Kidney tubule cell (primary cell): Measurements from ENCODE around the gene TREM1.
A peak's percentile ranks its signal among the peaks of the same experiment; 100 is the strongest.

Experiments used
- DNase-seq: peaks from one replicate; pipeline ENCODE4 v3.0.0-alpha.2; 2018; ENCODE audit warnings: low spot score

TREM1 gene

GRCh38 chr6:41286544-41287346 is at the start of gene TREM1:
Gene TREM1 (minus strand): TSS chr6:41286682. CDS start chr6:41286655, 27 bp downstream.
- peak; percentile 40 for DNase-seq

GRCh38 chr6:41335943-41336342 is 49.5 kb upstream of the TREM1 start:
- DNase-seq: no peak

- DNase-seq: no peak
Observed at GRCh38 chr6:41335296-41335695, 48.8 kb upstream of the TREM1 start, which contains the start of gene NCR2. Gene NCR2 (plus strand): TSS chr6:41335608. CDS start chr6:41335877, 269 bp downstream.

GRCh38 chr6:41334482-41335040 is 48.1 kb upstream of the TREM1 start:
- no peak for DNase-seq

GRCh38 chr6:41332842-41333736 is 46.6 kb upstream of the TREM1 start:
- no peak for DNase-seq

GRCh38 chr6:41332241-41332640 is 45.8 kb upstream of the TREM1 start:
- no peak for DNase-seq

GRCh38 chr6:41331401-41332150 is 45.1 kb upstream of the TREM1 start:
- DNase-seq: no peak

- no peak for DNase-seq
Observed at GRCh38 chr6:41327177-41327576, 40.7 kb upstream of the TREM1 start.

GRCh38 chr6:41326092-41326491 is 39.6 kb upstream of the TREM1 start:
- no peak for DNase-seq

GRCh38 chr6:41325446-41326066 is 39.1 kb upstream of the TREM1 start:
- no peak for DNase-seq

- DNase-seq: no peak
Observed at GRCh38 chr6:41321183-41321582, 34.7 kb upstream of the TREM1 start.

- DNase-seq: peak; percentile 79
Observed at GRCh38 chr6:41318654-41319565, 32.4 kb upstream of the TREM1 start.

- DNase-seq: no peak
Observed at GRCh38 chr6:41318261-41318653, 31.8 kb upstream of the TREM1 start.

GRCh38 chr6:41315943-41316620 is 29.6 kb upstream of the TREM1 start:
- DNase-seq: no peak

GRCh38 chr6:41315203-41315602 is 28.7 kb upstream of the TREM1 start:
- no peak for DNase-seq

GRCh38 chr6:41306187-41306854 is 19.8 kb upstream of the TREM1 start:
- peak; percentile 55 for DNase-seq

GRCh38 chr6:41302638-41303037 is 16.2 kb upstream of the TREM1 start:
- no peak for DNase-seq

GRCh38 chr6:41298785-41299502 is 12.5 kb upstream of the TREM1 start:
- no peak for DNase-seq
